Measurements from ENCODE around the gene PPP2R2D. TPM values are rescaled to one million over a fixed set of nuclear protein-coding genes. Genes with fewer than 3 reads are reported as not detected.

Gene PPP2R2D
- polyA plus RNA-seq, 1 donor, result 36.4 TPM

Other genes with a start within 250 kb of the PPP2R2D start
- 50.6 TPM for gene BNIP3, start 80.9 kb downstream of the PPP2R2D start, polyA plus RNA-seq
- gene JAKMIP3, start 164.9 kb downstream of the PPP2R2D start, polyA plus RNA-seq, result 0.45 TPM